CD4-positive, alpha-beta T cell treated with Interferon alpha-2 for 1 hour (primary cell): ENCODE results near the gene ASIC1.
"Not testable (repeated sequence)": the region's sequence is repeated elsewhere in the genome, so short reads cannot be mapped to it uniquely, and the experiment has no call there.

Experiments used
- DNase-seq, 2 donors: peaks; one replicate each; pipeline ENCODE4 v3.0.0-alpha.2; 2020 to 2022

Gene ASIC1

GRCh38 chr12:50061946-50062686 lies 4.7 kb downstream of the ASIC1 start:
- DNase-seq = no peak

- no peak for DNase-seq
Observed at GRCh38 chr12:50062728-50063460, 5.5 kb downstream of the ASIC1 start.

DNA sequence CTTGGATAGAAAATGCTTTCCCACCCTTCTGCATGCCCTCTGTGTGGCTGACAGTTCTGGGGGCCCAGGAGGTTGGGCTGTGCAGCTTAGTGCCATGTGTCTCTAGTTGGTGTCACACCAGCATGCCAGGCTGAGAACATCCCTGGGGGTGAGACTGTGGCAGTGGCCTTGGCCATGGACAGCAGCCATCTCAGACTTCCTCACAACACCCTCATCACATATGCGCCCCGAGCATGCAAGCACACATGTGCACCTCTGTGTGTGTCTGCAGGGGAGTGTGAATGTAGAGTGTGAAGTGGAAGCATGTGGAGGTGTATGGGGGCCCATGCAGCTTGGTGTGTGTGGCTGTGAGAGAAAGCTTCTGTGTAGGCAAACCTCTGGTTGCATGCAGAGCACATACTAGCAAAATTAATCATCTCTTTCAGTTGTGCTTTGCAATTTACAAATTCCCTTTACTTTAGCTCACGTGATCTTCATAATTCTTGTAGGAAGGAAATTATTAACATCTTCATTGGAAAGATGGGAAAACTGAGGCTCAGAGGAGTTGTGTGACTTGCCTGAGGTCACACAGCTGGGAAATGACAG lies 8.4 kb downstream of the ASIC1 start:
- DNase-seq = no peak

DNA sequence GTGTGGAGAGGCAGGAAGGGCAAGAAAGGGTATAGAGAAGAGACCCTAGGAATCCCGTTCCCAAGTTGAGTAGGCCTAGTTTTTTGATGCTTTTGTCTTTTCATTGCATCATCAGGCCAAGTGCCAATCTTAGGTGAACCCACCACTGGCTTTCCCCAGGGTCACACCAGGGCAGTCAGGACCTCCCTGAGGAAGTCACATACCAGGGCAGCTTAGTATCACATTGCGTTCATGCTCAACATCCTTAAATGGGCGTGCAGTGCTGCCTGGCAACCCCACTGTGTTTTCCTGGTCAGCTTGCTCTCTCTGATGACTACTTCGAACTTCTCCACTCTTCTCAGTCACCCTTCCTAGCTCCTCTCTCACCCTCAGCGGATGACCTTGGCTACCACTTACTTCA lies 9.0 kb downstream of the ASIC1 start:
- DNase-seq = no peak

GRCh38 chr12:50069069-50069468 lies 11.7 kb downstream of the ASIC1 start:
- DNase-seq = no peak

- DNase-seq = no peak
Observed at GRCh38 chr12:50069539-50069938, 12.1 kb downstream of the ASIC1 start.

GRCh38 chr12:50070314-50071060 lies 13.1 kb downstream of the ASIC1 start:
- peak; percentile 66 to 69 for DNase-seq

DNA sequence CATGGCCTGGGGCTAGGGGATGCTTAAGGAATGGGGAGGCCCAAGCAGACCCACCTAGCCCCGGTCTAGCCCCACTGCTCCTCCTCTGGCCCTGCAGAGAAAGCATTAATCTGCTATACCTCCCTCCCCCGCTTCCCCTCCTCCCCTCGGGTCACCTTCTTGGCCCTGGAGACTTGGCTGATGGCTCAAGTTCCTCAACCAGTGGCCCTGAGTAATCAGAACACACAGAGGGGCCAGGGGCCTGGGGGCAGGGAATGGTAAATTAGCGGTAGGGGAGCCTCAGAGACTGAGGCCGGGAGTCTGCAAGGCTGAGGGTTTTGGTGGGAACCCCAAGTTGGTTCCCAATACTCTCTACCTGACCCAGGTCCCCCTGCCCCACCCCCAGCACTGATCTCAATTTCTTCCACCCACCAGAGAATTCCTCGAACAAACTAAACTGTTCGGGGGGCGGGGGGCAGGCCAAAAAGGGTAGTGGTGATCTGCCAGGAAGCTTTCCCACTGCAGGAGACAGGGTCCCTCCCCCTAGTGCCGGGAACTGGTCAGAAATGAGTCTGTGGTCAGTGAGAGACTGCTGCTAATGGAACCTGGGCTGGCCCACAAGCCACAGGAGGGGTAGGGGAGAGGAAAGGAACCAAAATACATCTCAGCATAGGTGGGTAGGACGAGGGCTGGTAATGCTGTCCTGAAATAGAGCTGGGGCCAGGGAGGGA lies 15.0 kb downstream of the ASIC1 start:
- DNase-seq = no peak

- DNase-seq = no peak
Observed at GRCh38 chr12:50073206-50073605, 15.8 kb downstream of the ASIC1 start.

- no peak for DNase-seq
Observed at GRCh38 chr12:50073712-50074111, 16.3 kb downstream of the ASIC1 start.

GRCh38 chr12:50074936-50075807 lies 17.8 kb downstream of the ASIC1 start:
- peak; percentile 80 to 83 for DNase-seq

GRCh38 chr12:50075808-50076170 lies 18.4 kb downstream of the ASIC1 start:
- no peak for DNase-seq

DNA sequence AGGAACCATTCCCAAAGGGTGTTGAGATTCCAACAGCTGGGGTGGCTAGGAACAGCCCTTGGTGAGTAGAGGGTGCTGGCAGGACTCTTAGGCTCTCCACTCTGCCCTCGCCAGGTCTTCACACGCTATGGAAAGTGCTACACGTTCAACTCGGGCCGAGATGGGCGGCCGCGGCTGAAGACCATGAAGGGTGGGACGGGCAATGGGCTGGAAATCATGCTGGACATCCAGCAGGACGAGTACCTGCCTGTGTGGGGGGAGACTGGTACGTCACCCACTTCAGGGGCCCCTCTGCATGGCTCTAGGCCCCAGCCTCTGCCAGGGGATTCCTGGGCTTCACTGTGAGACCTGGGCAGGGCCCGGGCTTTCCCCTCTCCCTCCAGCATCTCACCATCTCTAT lies 19.7 kb downstream of the ASIC1 start:
- DNase-seq = no peak

- no peak for DNase-seq
Observed at GRCh38 chr12:50078281-50078680, 20.9 kb downstream of the ASIC1 start.

- DNase-seq = no peak
Observed at GRCh38 chr12:50079771-50080170, 22.4 kb downstream of the ASIC1 start.

GRCh38 chr12:50081096-50081808 lies 23.9 kb downstream of the ASIC1 start:
- no peak for DNase-seq

DNA sequence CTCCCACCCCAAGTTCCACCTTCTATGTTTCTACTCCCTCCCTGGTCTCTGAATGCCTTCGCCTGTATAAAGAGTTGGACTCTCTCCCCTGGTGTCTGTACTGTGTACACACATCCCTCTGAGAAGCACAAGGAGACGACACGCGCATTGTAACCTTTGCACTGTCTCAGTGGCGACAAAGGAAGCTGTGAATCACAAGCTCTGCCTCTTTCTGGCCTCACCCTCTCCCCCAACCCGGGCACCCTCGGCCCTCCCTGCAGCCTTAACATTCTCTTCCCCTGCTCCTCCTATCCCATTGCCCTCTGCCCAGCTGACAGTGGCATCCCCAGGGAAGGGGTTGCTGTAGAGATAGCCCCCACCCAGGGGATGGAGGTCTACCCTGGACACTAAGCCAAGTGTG lies 25.2 kb downstream of the ASIC1 start:
- DNase-seq = no peak

- no peak for DNase-seq
Observed at GRCh38 chr12:50083301-50083700, 25.9 kb downstream of the ASIC1 start.

- not testable (repeated sequence) for DNase-seq
Observed at GRCh38 chr12:50084409-50084774, 27.0 kb downstream of the ASIC1 start.

DNA sequence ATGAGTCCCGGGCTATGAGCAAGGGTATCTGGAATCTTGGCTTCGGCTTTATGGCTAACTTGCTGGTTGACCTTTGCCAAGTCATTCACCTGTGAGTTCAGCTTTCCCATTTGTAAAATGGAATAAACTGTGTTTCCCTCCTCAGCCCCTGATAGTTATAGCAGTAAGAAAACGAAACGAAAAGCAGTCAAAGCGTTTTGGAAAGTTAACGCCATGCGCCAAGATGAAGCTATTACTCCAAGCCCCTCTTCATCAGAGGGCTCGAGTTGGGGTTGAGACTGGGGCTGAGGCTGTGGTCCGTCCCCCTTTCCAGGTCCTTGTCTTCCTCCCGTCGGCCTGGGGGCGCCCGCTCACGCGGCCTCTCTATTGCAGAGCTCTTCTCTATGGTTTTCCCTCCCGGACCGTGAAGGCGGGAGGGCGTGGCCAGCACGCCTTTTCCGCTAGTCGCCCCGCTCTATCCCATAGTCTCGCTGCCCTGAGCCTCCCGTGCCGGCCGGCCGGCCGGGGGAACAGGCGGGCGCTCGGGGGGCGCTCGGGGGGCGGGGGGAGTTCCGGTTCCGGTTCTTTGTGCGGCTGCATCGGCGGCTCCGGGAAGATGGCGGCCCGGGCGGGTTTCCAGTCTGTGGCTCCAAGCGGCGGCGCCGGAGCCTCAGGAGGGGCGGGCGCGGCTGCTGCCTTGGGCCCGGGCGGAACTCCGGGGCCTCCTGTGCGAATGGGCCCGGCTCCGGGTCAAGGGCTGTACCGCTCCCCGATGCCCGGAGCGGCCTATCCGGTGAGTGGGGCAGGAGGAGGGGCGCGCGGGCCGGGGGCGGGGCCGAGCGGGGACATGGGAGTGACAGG lies 27.6 kb downstream of the ASIC1 start, which contains the start of gene SMARCD1:
SMARCD1 (plus strand) TSS at position 568 of the 840 bp plus-strand sequence; CDS start at position 596, 28 bp downstream.
- DNase-seq = peak; percentile 89 to 90
